SU-DHL-6 (cell line): ENCODE measurements around the gene GANC.

Experiments used
- H2AFZ ChIP-seq: fragments of 200-600 bp; sonication (generic); 2 replicates; pipeline ENCODE4 v1.6.1; 2014; ENCODE audit warnings: low read depth, mild to moderate bottlenecking, moderate library complexity, mixed read lengths, antibody characterized with exemption, low read length; ENCODE audit not compliant: severe bottlenecking
- H3F3A ChIP-seq: fragments of 200-600 bp; shearing (Covaris generic); 2 replicates; pipeline ENCODE4 v1.6.0; 2016; ENCODE audit warnings: antibody characterized with exemption, mild to moderate bottlenecking; ENCODE audit not compliant: insufficient read depth
- H3K27ac ChIP-seq: fragments of 200-600 bp; sonication (generic); 2 replicates; pipeline ENCODE4 v1.5.1; 2016; ENCODE audit warnings: low read depth, mild to moderate bottlenecking, low read length, moderate library complexity, mixed read lengths
- H3K27me3 ChIP-seq: fragments of 200-600 bp; sonication (generic), shearing (Covaris generic); 2 replicates; pipeline ENCODE4 v1.6.0; 2014; ENCODE audit warnings: mild to moderate bottlenecking, low read length
- H3K36me3 ChIP-seq: fragments of 200-600 bp; sonication (generic); 2 replicates; pipeline ENCODE4 v1.6.1; 2014; ENCODE audit warnings: mild to moderate bottlenecking, low read length, mixed read lengths
- H3K4me2 ChIP-seq: fragments of 300-600, 200-600 bp; shearing (Covaris generic), sonication (generic); 2 replicates; pipeline ENCODE4 v1.6.0; 2014; ENCODE audit warnings: low read length, low read depth, mild to moderate bottlenecking; ENCODE audit not compliant: poor library complexity, severe bottlenecking
- H3K4me3 ChIP-seq: fragments of 200-600 bp; sonication (generic); 2 replicates; pipeline ENCODE4 v1.5.1; 2014; ENCODE audit warnings: antibody characterized with exemption, low read length, mild to moderate bottlenecking, mixed read lengths; ENCODE audit not compliant: insufficient read depth, poor library complexity, severe bottlenecking
- H3K79me2 ChIP-seq: fragments of 200-600 bp; sonication (generic); 2 replicates; pipeline ENCODE4 v1.6.1; 2014; ENCODE audit warnings: mild to moderate bottlenecking, low read length, moderate library complexity; ENCODE audit not compliant: insufficient read depth
- H3K9ac ChIP-seq: fragments of 200-600 bp; sonication (generic); 2 replicates; pipeline ENCODE4 v1.7.0; 2014; ENCODE audit warnings: mild to moderate bottlenecking, low read length
- H3K9me2 ChIP-seq: fragments of 200-600 bp; sonication (generic); replicated peaks from 2 replicates; pipeline ENCODE4 v1.6.1; 2014; ENCODE audit warnings: low read length; ENCODE audit not compliant: insufficient read depth
- H3K9me3 ChIP-seq: fragments of 200-600 bp; sonication (generic); 2 replicates; pipeline ENCODE4 v1.6.1; 2014; ENCODE audit warnings: low read length, mixed read lengths; ENCODE audit not compliant: insufficient read depth
- H4K20me1 ChIP-seq: fragments of 200-600 bp; sonication (generic); 2 replicates; pipeline ENCODE4 v1.6.1; 2014; ENCODE audit warnings: low read depth, mild to moderate bottlenecking, antibody characterized with exemption, low read length, moderate library complexity, mixed read lengths
- CTCF ChIP-seq: fragments of 200-600 bp; sonication (generic); IDR thresholded peaks from one replicate; pipeline ENCODE4 v1.5.1; 2017; ENCODE audit warnings: antibody characterized with exemption, mild to moderate bottlenecking, low read length, moderate library complexity; ENCODE audit not compliant: insufficient read depth, poor library complexity, severe bottlenecking
- EZH2phosphoT487 ChIP-seq: fragments of 200-600 bp; sonication (generic), shearing (Covaris generic); conservative IDR thresholded peaks from 2 replicates; pipeline ENCODE4 v1.6.1; 2018; ENCODE audit warnings: mild to moderate bottlenecking, antibody characterized with exemption, low read length, moderate library complexity, mixed read lengths

Gene GANC

DNA sequence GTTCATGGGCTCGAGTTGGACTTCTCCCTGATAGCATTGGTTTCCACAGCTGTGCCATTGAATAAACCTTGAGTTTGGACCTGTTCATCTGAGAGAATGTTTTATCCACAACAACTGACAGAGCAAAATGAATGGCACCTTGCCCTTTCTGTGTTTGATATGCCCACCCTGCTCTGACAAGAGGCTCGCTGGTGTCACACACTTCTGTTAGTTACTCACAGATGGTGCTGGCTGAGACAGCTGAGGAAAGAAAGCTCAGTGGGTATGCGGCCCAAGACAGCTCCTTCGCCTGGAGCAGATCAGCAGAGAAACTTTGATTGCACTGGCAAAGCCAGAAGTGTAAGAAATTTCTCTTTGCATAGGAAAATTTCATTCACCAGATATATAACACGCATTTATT is 83.8 kb downstream of the GANC start:
- H2AFZ ChIP-seq: no peak overlapping the region
- H3K9me2 ChIP-seq: no peaks in the 10 kb centered on the region
- H3K27ac ChIP-seq: no peak overlapping the region
- TF ChIP-seq CTCF (no peak), EZH2phosphoT487 (no peak)
- no peaks in the 10 kb centered on the region for H3K9me3 ChIP-seq
- no peaks in the 10 kb centered on the region for H3F3A ChIP-seq
- H3K4me2 ChIP-seq: no peak overlapping the region
- H3K9ac ChIP-seq: no peak overlapping the region
- no peak overlapping the region for H3K4me3 ChIP-seq
- no peaks in the 10 kb centered on the region for H3K36me3 ChIP-seq
- H3K27me3 ChIP-seq: no peaks in the 10 kb centered on the region
- no peaks in the 10 kb centered on the region for H3K79me2 ChIP-seq
- H4K20me1 ChIP-seq: no peaks in the 10 kb centered on the region

DNA sequence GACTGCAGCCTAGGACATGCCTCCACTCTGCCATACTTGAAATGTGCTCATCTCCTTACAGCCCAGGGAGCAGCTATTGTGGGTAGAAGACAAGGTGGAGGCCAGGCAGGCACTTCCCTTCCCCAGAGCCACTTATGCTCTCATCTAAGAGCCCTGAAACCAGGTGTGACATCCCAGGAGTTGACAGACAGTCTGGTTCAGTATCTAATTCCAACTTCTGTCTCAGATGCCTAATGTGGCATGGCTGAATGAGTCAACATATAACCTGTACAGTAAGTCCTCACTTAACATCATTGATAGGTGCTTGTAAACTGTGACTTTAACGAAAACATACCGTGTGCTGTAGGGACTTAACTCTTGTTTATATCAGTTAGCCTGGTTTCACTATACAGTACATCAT is 85.1 kb downstream of the GANC start:
- no peak overlapping the region for H2AFZ ChIP-seq
- no peaks in the 10 kb centered on the region for H3F3A ChIP-seq
- TF ChIP-seq EZH2phosphoT487: no peak
- no peak for TF ChIP-seq CTCF
- no peaks in the 10 kb centered on the region for H3K9me2 ChIP-seq
- H3K79me2 ChIP-seq: no peaks in the 10 kb centered on the region
- H3K4me2 ChIP-seq: no peak overlapping the region
- no peak overlapping the region for H3K4me3 ChIP-seq
- no peaks in the 10 kb centered on the region for H3K9me3 ChIP-seq
- no peak overlapping the region for H3K9ac ChIP-seq
- H3K27ac ChIP-seq: no peak overlapping the region
- H3K27me3 ChIP-seq: no peaks in the 10 kb centered on the region
- H3K36me3 ChIP-seq: no peaks in the 10 kb centered on the region
- no peaks in the 10 kb centered on the region for H4K20me1 ChIP-seq

GRCh38 chr15:42359249-42359648 is 86.2 kb downstream of the GANC start, which contains the start of gene CAPN3:
Gene CAPN3 (plus strand): TSS chr15:42359501. CDS start chr15:42359806, 305 bp downstream.
- H3K9ac ChIP-seq: no peak within 1 kb of the TSS
- no peaks in the 10 kb centered on the region for H3K79me2 ChIP-seq
- no peak within 1 kb of the TSS for H3K4me3 ChIP-seq
- no peak for TF ChIP-seq EZH2phosphoT487
- no peaks in the 10 kb centered on the region for H4K20me1 ChIP-seq
- H3K4me2 ChIP-seq: no peak within 1 kb of the TSS
- no peaks in the 10 kb centered on the region for H3K27me3 ChIP-seq
- no peak within 1 kb of the TSS for H3K27ac ChIP-seq
- H3K9me3 ChIP-seq: no peaks in the 10 kb centered on the region
- H2AFZ ChIP-seq: no peak within 1 kb of the TSS
- H3F3A ChIP-seq: no peaks in the 10 kb centered on the region
- H3K9me2 ChIP-seq: no peaks in the 10 kb centered on the region
- H3K36me3 ChIP-seq: no peaks in the 10 kb centered on the region

- H3F3A ChIP-seq: no peaks in the 10 kb centered on the region
- no peaks in the 10 kb centered on the region for H3K36me3 ChIP-seq
- no peak overlapping the region for H2AFZ ChIP-seq
- TF ChIP-seq CTCF (no peak), EZH2phosphoT487 (no peak)
- H3K9me2 ChIP-seq: no peaks in the 10 kb centered on the region
- H3K4me2 ChIP-seq: no peak overlapping the region
- H4K20me1 ChIP-seq: no peaks in the 10 kb centered on the region
- H3K79me2 ChIP-seq: no peaks in the 10 kb centered on the region
- H3K9ac ChIP-seq: no peak overlapping the region
- no peak overlapping the region for H3K27ac ChIP-seq
- no peaks in the 10 kb centered on the region for H3K27me3 ChIP-seq
- no peaks in the 10 kb centered on the region for H3K9me3 ChIP-seq
- no peak overlapping the region for H3K4me3 ChIP-seq
Observed at GRCh38 chr15:42359985-42360384, 87.0 kb downstream of the GANC start.
